ENCODE measurements around the gene ACBD5.

ACBD5 gene

DNA sequence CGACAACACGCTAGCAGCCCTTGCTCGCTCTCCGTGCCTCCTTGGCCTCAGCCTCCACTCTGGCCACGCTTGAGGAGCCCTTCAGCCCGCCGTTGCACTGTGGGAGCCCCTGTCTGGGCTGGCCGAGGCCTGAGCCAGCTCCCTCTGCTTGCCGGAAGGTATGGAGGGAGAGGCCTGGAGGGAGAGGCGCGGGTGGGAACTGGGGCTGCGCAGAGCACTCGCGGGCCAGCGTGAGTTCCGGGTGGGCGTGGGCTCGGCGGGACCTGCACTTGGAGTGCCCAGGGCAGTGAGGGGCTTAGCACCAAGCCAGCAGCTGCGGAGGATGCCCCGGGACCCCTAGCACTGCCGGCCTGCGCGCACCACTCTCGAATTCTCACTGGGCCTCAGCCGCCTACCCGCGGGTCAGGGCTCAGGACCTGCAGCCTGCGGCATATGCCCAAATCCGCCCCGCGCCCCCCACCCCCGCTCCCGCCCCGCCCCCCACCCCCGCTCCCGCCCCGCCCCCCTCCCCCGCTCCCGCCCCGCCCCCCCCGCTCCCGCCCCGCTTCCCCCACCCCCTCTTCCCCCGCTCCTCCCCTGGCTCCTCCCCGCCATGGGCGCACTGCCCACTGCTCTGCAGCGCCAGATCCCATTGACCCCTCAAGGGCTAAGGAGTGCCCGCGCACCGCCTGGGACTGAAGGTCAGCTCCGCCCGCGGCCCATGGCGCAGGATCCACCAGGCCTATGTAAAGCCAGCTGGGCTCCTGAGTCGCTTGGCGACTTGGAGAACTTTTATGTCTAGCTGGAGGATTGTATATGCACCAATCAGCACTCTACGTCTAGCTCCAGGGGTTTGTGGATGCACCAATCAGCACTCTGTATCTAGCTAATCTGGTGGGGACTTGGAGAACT is 15.9 kb upstream of the ACBD5 start:
- TF ChIP-seq, protein P1, sequence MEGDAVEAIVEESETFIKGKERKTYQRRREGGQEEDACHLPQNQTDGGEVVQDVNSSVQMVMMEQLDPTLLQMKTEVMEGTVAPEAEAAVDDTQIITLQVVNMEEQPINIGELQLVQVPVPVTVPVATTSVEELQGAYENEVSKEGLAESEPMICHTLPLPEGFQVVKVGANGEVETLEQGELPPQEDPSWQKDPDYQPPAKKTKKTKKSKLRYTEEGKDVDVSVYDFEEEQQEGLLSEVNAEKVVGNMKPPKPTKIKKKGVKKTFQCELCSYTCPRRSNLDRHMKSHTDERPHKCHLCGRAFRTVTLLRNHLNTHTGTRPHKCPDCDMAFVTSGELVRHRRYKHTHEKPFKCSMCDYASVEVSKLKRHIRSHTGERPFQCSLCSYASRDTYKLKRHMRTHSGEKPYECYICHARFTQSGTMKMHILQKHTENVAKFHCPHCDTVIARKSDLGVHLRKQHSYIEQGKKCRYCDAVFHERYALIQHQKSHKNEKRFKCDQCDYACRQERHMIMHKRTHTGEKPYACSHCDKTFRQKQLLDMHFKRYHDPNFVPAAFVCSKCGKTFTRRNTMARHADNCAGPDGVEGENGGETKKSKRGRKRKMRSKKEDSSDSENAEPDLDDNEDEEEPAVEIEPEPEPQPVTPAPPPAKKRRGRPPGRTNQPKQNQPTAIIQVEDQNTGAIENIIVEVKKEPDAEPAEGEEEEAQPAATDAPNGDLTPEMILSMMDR (IDR thresholded peaks at IDR 0.05; ENCODE audit: control insufficient read depth, insufficient read depth, low read depth, low read length, missing control alignments), result no peak
- DNase-seq (ENCODE audit: low read depth), result no peak
- no peak overlapping the region for H3K4me3 ChIP-seq (ENCODE audit: control insufficient read depth, low read depth, low read length)

DNA sequence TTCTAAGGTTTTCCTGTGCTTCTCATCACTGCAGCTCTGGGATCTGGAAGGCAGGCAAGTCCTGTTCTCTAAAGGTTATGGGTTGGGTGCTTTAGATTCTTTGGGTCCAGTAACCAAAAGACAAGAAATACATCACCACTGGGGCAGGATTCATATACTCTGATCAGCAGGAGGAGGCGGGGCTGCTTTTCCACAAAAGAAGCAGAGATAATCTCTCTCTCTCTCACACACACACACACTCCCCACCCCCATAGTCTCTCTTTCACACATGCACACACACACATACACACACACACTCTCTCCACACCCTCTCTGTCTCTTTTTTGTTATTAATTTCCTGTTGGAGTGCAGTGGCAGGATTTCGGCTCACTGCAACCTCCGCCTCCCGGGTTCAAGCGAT is 13.0 kb upstream of the ACBD5 start:
- no peak overlapping the region for H3K4me3 ChIP-seq (ENCODE audit: control insufficient read depth, low read depth, low read length)
- DNase-seq (ENCODE audit: low read depth), result no peak
- TF ChIP-seq, protein P1 (IDR thresholded peaks at IDR 0.05; ENCODE audit: control insufficient read depth, insufficient read depth, low read depth, low read length, missing control alignments), result no peak

DNA sequence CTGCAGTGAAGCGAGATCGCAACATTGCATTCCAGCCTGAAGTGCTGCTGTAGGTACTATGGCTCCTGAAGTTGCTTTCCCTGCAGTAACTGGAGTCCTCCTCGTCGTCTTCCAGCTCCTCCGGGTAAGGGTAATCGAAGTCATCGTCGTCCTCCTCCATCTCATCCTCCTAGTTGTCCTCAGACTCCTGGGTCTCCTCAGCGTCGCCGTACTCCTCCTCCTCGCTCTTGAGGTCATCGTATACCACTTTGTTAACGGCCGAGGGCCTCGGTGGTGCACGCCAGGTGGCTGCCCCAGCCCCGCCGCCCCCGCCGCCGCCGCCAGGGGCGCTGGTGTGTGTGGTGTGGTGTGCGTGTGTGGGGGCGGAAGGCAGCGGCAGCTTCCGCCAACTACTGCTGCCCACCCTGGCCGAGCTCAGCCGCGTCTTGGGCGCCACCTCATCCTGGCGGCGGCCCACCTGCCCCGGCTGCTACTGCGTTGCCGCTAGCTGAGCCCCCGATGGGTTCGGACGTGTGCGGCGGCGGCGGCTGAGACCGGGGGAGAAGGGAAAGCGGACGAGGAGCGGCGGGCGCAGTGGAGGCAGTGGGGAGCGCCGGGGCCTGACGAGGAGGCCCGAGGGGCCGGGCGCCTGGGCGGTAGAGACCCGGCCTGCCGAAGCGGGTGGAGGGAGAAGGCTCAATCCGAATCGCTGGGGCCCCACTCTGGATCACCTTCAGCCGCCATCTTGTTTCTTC is 11.8 kb upstream of the ACBD5 start:
- DNase-seq (ENCODE audit: low read depth), result no peak
- TF ChIP-seq, protein P1 (IDR thresholded peaks at IDR 0.05; ENCODE audit: control insufficient read depth, insufficient read depth, low read depth, low read length, missing control alignments), result peak; percentile 30
- peak overlapping the region; percentile 44 for H3K4me3 ChIP-seq (ENCODE audit: control insufficient read depth, low read depth, low read length)

DNA sequence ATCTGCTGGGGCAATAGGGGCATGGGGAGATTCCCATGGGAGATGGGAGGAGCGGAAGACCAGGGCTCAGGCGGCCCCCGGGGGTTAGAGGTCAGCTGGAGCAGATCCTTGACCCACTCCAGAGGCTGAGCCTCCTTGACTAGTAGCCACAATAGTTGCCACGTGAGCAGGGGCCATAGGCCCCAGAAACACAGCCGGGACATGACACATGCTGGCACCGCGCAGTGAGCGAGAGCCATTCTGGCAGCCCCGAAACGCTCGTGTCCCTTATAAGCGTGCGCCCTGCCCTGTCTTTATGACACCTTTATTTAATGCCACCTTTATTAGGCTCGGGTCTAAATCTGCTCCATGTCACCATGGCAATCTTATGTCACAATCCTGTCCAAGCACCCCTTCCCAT is 11.0 kb upstream of the ACBD5 start:
- no peak overlapping the region for H3K4me3 ChIP-seq (ENCODE audit: control insufficient read depth, low read depth, low read length)
- TF ChIP-seq, protein P1 (IDR thresholded peaks at IDR 0.05; ENCODE audit: control insufficient read depth, insufficient read depth, low read depth, low read length, missing control alignments), result no peak
- DNase-seq (ENCODE audit: low read depth), result no peak

DNA sequence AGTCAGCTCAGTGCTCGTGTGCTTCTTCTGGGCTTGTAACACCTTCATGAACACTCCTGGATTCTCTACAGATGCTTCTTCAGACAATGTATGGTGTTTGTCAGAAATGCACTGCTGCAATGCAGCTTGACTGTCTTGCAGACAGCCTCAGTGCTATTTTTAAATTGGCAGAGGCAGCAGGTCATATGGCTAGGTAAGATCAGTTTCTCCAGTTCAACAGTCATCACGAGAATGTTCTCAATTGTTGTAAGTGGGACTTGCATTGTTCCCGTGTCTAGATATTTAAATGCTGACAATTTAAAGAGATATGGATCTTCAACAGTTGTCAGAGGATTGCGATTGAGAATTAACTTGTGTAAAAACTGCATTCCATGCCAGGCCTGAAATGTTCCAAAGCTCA is 7.6 kb upstream of the ACBD5 start:
- DNase-seq (ENCODE audit: low read depth), result no peak
- TF ChIP-seq, protein P1 (IDR thresholded peaks at IDR 0.05; ENCODE audit: control insufficient read depth, insufficient read depth, low read depth, low read length, missing control alignments), result no peak
- no peak overlapping the region for H3K4me3 ChIP-seq (ENCODE audit: control insufficient read depth, low read depth, low read length)

DNA sequence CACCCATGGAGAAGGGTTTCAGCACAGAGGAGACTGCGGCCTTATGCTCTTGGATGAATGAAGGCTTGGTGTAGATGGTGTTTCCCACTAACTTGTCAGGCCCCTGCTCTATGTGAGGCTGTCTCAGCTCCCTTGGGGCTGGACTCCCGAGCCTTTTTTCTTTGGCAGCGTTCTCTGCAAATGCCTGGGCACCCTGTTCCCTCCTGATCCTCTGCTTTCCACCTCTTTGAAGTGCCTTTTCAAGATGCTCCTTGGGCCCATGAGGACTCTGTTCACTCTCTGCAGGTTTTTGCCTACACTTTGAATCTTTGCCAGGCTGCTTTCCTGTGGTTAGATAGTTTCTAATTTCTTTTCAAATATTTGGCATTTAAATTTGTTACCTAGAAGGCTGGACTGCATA is 6.8 kb upstream of the ACBD5 start:
- H3K4me3 ChIP-seq (ENCODE audit: control insufficient read depth, low read depth, low read length), result no peak overlapping the region
- no peak for DNase-seq (ENCODE audit: low read depth)
- TF ChIP-seq, protein P1 (IDR thresholded peaks at IDR 0.05; ENCODE audit: control insufficient read depth, insufficient read depth, low read depth, low read length, missing control alignments), result no peak

Data from AG09309 (cell line).